ENCODE results near the gene WBP1. TPM values are rescaled to one million over a fixed set of nuclear protein-coding genes. Genes with fewer than 3 reads are reported as not detected.
A peak's percentile ranks its signal among the peaks of the same experiment; 100 is the strongest.

Gene WBP1
- total and polyA plus RNA-seq, 2 experiments from 2014 or later: 156 to 174 TPM

DNA sequence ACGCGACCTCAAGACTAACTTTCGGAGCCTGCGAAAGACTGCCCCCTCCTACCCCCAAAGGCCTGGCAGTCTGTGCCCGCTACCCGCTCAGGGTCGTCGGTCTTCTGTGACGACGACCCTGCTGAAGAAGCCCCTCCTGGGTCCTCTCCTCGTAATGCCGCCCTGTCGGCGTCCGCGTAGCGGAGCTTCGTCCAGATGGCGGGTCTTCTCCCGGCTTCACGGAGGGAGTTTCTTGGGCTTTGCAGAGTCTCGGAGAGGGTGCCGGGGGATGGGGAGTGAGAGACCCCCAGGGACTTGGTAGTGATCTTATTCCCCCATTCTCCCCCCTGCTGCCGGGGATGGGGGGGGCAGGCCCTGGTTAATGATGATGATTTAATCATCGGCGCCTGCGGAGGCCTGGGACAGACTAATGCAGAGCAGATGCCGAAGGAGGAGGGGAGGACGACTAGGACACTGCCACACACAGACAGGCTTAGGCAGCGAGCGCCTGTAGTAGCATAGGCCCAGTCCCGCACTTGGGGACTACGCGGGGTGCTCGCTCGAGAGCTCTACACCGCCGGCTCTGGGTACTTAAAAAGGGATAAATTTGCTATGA is 49.8 kb downstream of the WBP1 start:
- peak overlapping the region; percentile 95 for H3K27ac ChIP-seq
- H3K27me3 ChIP-seq: peaks cover 67% of the 10 kb centered on the region
- DNase-seq (ENCODE audit: low read depth in 1 of 2, low spot score in 1 of 2): peak in 1 of 2 donors; percentile 58
- TF ChIP-seq, protein P1, sequence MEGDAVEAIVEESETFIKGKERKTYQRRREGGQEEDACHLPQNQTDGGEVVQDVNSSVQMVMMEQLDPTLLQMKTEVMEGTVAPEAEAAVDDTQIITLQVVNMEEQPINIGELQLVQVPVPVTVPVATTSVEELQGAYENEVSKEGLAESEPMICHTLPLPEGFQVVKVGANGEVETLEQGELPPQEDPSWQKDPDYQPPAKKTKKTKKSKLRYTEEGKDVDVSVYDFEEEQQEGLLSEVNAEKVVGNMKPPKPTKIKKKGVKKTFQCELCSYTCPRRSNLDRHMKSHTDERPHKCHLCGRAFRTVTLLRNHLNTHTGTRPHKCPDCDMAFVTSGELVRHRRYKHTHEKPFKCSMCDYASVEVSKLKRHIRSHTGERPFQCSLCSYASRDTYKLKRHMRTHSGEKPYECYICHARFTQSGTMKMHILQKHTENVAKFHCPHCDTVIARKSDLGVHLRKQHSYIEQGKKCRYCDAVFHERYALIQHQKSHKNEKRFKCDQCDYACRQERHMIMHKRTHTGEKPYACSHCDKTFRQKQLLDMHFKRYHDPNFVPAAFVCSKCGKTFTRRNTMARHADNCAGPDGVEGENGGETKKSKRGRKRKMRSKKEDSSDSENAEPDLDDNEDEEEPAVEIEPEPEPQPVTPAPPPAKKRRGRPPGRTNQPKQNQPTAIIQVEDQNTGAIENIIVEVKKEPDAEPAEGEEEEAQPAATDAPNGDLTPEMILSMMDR (IDR thresholded peaks at IDR 0.05; ENCODE audit: low read depth, low read length): no peak
- H3K4me3 ChIP-seq: peak overlapping the region; percentile 74
- no peaks in the 10 kb centered on the region for H3K9me3 ChIP-seq (ENCODE audit: low read depth)
- no peaks in the 10 kb centered on the region for H3K4me1 ChIP-seq (ENCODE audit: low read depth)
- peaks cover 4% of the 10 kb centered on the region for H3K36me3 ChIP-seq

DNA sequence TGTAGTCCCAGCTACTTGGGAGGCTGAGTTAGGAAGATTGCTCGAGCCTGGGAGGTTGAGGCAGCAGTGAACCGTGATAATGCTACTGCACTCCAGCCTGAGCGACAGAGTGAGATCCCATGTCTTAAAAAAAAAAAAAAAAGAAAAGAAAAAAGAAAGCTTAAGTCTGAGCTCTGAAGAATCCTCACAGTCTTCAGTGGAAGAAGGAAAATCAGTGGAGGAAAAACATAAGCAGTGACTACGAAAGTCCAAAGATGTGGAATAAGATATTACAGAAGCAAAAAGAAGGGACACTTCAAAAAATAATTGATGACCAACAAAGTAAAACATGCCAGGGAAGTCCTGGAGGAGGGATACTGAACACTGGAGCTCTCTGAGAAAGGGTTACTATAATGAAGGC is 52.0 kb downstream of the WBP1 start:
- H3K27ac ChIP-seq: no peak overlapping the region
- H3K27me3 ChIP-seq: peaks cover 67% of the 10 kb centered on the region
- TF ChIP-seq, protein P1 (IDR thresholded peaks at IDR 0.05; ENCODE audit: low read depth, low read length): no peak
- H3K36me3 ChIP-seq: peaks cover 2% of the 10 kb centered on the region
- no peak overlapping the region for H3K4me3 ChIP-seq
- no peaks in the 10 kb centered on the region for H3K4me1 ChIP-seq (ENCODE audit: low read depth)
- no peak for DNase-seq (ENCODE audit: low read depth in 1 of 2, low spot score in 1 of 2)
- H3K9me3 ChIP-seq (ENCODE audit: low read depth): no peaks in the 10 kb centered on the region

Other genes with a start within 250 kb of the WBP1 start
- 2.3 and 9.0 TPM in 2 replicates for gene SLC4A5, start 115.0 kb upstream of the WBP1 start, total RNA-seq
- gene SLC4A5, start 115.0 kb upstream of the WBP1 start, polyA plus RNA-seq: 1.5 and 3.3 TPM in 2 replicates
- 130 and 156 TPM in 2 replicates for gene DCTN1, start 78.1 kb upstream of the WBP1 start, total RNA-seq
- gene DCTN1, start 78.1 kb upstream of the WBP1 start, polyA plus RNA-seq: 164 and 178 TPM in 2 replicates
- 7.6 and 9.5 TPM in 2 replicates for gene C2orf81, start 36.8 kb upstream of the WBP1 start, total RNA-seq
- 7.1 and 8.5 TPM in 2 replicates for gene C2orf81, start 36.8 kb upstream of the WBP1 start, polyA plus RNA-seq
- gene WDR54, start 36.7 kb upstream of the WBP1 start, total RNA-seq: 88.5 and 91.5 TPM in 2 replicates
- gene WDR54, start 36.7 kb upstream of the WBP1 start, polyA plus RNA-seq: 132 and 159 TPM in 2 replicates
- 41.1 and 53.3 TPM in 2 replicates for gene RTKN, start 16.5 kb upstream of the WBP1 start, total RNA-seq
- gene RTKN, start 16.5 kb upstream of the WBP1 start, polyA plus RNA-seq: 53.3 and 61.7 TPM in 2 replicates
- gene INO80B, start 3.4 kb upstream of the WBP1 start, total RNA-seq: 23.0 and 40.9 TPM in 2 replicates
- gene INO80B, start 3.4 kb upstream of the WBP1 start, polyA plus RNA-seq: 15.4 and 23.8 TPM in 2 replicates
- gene MOGS, start 6.9 kb downstream of the WBP1 start, total RNA-seq: 58.5 and 67.3 TPM in 2 replicates
- gene MOGS, start 6.9 kb downstream of the WBP1 start, polyA plus RNA-seq: 31.9 and 50.1 TPM in 2 replicates
- gene MRPL53, start 14.2 kb downstream of the WBP1 start, total RNA-seq: 50.8 and 50.9 TPM in 2 replicates
- gene MRPL53, start 14.2 kb downstream of the WBP1 start, polyA plus RNA-seq: 132 and 140 TPM in 2 replicates
- gene CCDC142, start 24.6 kb downstream of the WBP1 start, total RNA-seq: 18.1 and 33.5 TPM in 2 replicates
- 16.8 and 23.4 TPM in 2 replicates for gene CCDC142, start 24.6 kb downstream of the WBP1 start, polyA plus RNA-seq
- 16.8 and 32.9 TPM in 2 replicates for gene TTC31, start 24.6 kb downstream of the WBP1 start, total RNA-seq
- gene TTC31, start 24.6 kb downstream of the WBP1 start, polyA plus RNA-seq: 23.0 and 29.1 TPM in 2 replicates
- gene LBX2, start 41.2 kb downstream of the WBP1 start, total RNA-seq: 0.49 and 0.80 TPM in 2 replicates
- gene LBX2, start 41.2 kb downstream of the WBP1 start, polyA plus RNA-seq: 1.7 TPM in 1 of 2 replicates, not detected in the other
- gene PCGF1, start 49.3 kb downstream of the WBP1 start, total RNA-seq: 7.8 and 10.9 TPM in 2 replicates
- gene PCGF1, start 49.3 kb downstream of the WBP1 start, polyA plus RNA-seq: 14.2 and 18.9 TPM in 2 replicates
- 0.06 TPM in 1 of 2 replicates, not detected in the other for gene TLX2, start 56.0 kb downstream of the WBP1 start, total RNA-seq
- gene TLX2, start 56.0 kb downstream of the WBP1 start, polyA plus RNA-seq: not detected in 2 replicates
- 0.98 and 1.1 TPM in 2 replicates for gene DQX1, start 67.8 kb downstream of the WBP1 start, total RNA-seq
- gene DQX1, start 67.8 kb downstream of the WBP1 start, polyA plus RNA-seq: 0.60 and 0.67 TPM in 2 replicates
- gene AUP1, start 71.3 kb downstream of the WBP1 start, total RNA-seq: 93.2 and 105 TPM in 2 replicates
- gene AUP1, start 71.3 kb downstream of the WBP1 start, polyA plus RNA-seq: 120 and 122 TPM in 2 replicates
- gene HTRA2, start 71.5 kb downstream of the WBP1 start, total RNA-seq: 39.9 and 55.1 TPM in 2 replicates
- 57.6 and 82.0 TPM in 2 replicates for gene HTRA2, start 71.5 kb downstream of the WBP1 start, polyA plus RNA-seq
- 23.7 and 43.3 TPM in 2 replicates for gene LOXL3, start 95.5 kb downstream of the WBP1 start, total RNA-seq
- gene LOXL3, start 95.5 kb downstream of the WBP1 start, polyA plus RNA-seq: 13.4 and 31.7 TPM in 2 replicates
- 12.8 and 26.1 TPM in 2 replicates for gene DOK1, start 96.3 kb downstream of the WBP1 start, total RNA-seq
- gene DOK1, start 96.3 kb downstream of the WBP1 start, polyA plus RNA-seq: 10.0 and 20.2 TPM in 2 replicates
- gene M1AP, start 189.9 kb downstream of the WBP1 start, total RNA-seq: not detected in 2 replicates
- not detected in 2 replicates for gene M1AP, start 189.9 kb downstream of the WBP1 start, polyA plus RNA-seq
- gene SEMA4F, start 195.8 kb downstream of the WBP1 start, total RNA-seq: 8.4 and 8.6 TPM in 2 replicates
- gene SEMA4F, start 195.8 kb downstream of the WBP1 start, polyA plus RNA-seq: 8.3 and 8.7 TPM in 2 replicates

All from cardiac muscle cell (in vitro differentiated cells and primary cell).